K562 (cell line): ENCODE data around the gene NR1H2. TPM values are rescaled to one million over a fixed set of nuclear protein-coding genes. Genes with fewer than 3 reads are reported as not detected.

Experiments used
- CBFA2T3 ChIP-seq: fragments of 450-650 bp; IDR thresholded peaks from 2 replicates; pipeline ENCODE4 v1.6.1; 2017
- FOXP1 ChIP-seq: sonication (generic); formaldehyde crosslinking; IDR thresholded peaks from 2 replicates; pipeline ENCODE4 v1.8.0; 2022; ENCODE audit warnings: mild to moderate bottlenecking, missing genetic modification reagents
- HDAC2 ChIP-seq: fragments of 450-650 bp; IDR thresholded peaks from 2 replicates; pipeline ENCODE4 v1.6.1; 2016; ENCODE audit warnings: mild to moderate bottlenecking
- HMGN3 ChIP-seq: IDR thresholded peaks from 2 replicates; pipeline ENCODE4 v1.6.1; 2011; ENCODE audit warnings: borderline replicate concordance, low read depth, mild to moderate bottlenecking, mixed read lengths, low read length; ENCODE audit not compliant: insufficient read length; ENCODE audit errors: extremely low read depth
- KDM4B ChIP-seq, 2 experiments: fragments of 450-650 bp in 1 of 2; sonication (generic) in 1 of 2; IDR thresholded peaks; 2 replicates each; pipeline ENCODE4 v1.6.1; 2016 to 2017; ENCODE audit warnings: borderline replicate concordance in 2 of 2, antibody characterized with exemption in 1 of 2, low read depth in 1 of 2, mild to moderate bottlenecking in 1 of 2
- KLF16 ChIP-seq: IDR thresholded peaks from 2 replicates; pipeline ENCODE4 v1.6.1; 2016; ENCODE audit warnings: antibody characterized with exemption
- MYNN ChIP-seq, 2 experiments: sonication (generic); formaldehyde crosslinking in 1 of 2; IDR thresholded peaks; 2 replicates each; pipeline versions ENCODE4 v1.5.0 to v1.6.1; 2016 to 2020; ENCODE audit warnings: antibody characterized with exemption in 1 of 2, missing genetic modification reagents in 1 of 2
- POLR2B ChIP-seq: fragments of 450-650 bp; IDR thresholded peaks from 2 replicates; pipeline ENCODE4 v1.6.1; 2018; ENCODE audit warnings: low read depth; ENCODE audit not compliant: partially characterized antibody
- POU5F1 ChIP-seq: fragments of 150-350 bp; IDR thresholded peaks from 2 replicates; pipeline ENCODE4 v1.6.1; 2014; ENCODE audit warnings: borderline replicate concordance, low read length, low read depth, mild to moderate bottlenecking; ENCODE audit not compliant: partially characterized antibody
- SIN3A ChIP-seq, 2 experiments: fragments of 150-350 bp in 1 of 2; IDR thresholded peaks; 2 replicates each; pipeline ENCODE4 v1.6.1; 2011 to 2016; ENCODE audit warnings: borderline replicate concordance in 2 of 2, low read depth in 2 of 2, low read length in 2 of 2, mild to moderate bottlenecking in 2 of 2, moderate library complexity in 2 of 2; ENCODE audit not compliant: control insufficient read depth in 1 of 2
- ZSCAN29 ChIP-seq: fragments of 450-650 bp; IDR thresholded peaks from 2 replicates; pipeline ENCODE4 v1.6.1; 2017
- polyA plus RNA-seq, 8 experiments: library from polyadenylated mRNA; depleted of rRNA in 4 of 8; stranded (reverse) in 5 of 8; unstranded in 3 of 8; fragments of >200 nt; fragmentation: Nextera tagmentation in 2 of 8; fragmentation: Illumina TruSeq in 1 of 8; extraction: Ambion mirVana in 2 of 8; extraction: Trizol in 1 of 8; gene quantifications; 2 replicates each; pipeline versions ENCODE4 v1.2.1 to v1.2.3, GENCODE V29; 2011 to 2014; ENCODE audit warnings: inconsistent platforms in 1 of 8, missing spikeins in 1 of 8
- total RNA-seq, 7 experiments: library from RNA; depleted of rRNA in 6 of 7; stranded (reverse); fragments of >200 nt in 6 of 7; fragmentation: Illumina TruSeq in 2 of 7; extraction: Trizol in 2 of 7; gene quantifications; 2 replicates each; pipeline versions ENCODE4 v1.2.1 to v1.2.3, GENCODE V29; 2011 to 2021; ENCODE audit warnings: low replicate concordance in 1 of 7
- TF ChIP-seq, protein P1 (sequence below): fragments of 250-450 bp; sonication (Bioruptor Pico); IDR thresholded peaks from 2 replicates; pipeline ENCODE4 v1.4.0; 2020; ENCODE audit warnings: mild to moderate bottlenecking
- TF ChIP-seq, protein P2 (sequence below): sonication (generic); formaldehyde crosslinking; IDR thresholded peaks from 2 replicates; pipeline ENCODE4 v1.4.0; 2020; ENCODE audit warnings: mild to moderate bottlenecking, missing genetic modification reagents
- TF ChIP-seq, protein P3 (sequence below), 2 experiments: fragments of 200-800 bp in 1 of 2; sonication (Bioruptor generic) in 1 of 2; sonication (generic) in 1 of 2; formaldehyde crosslinking in 1 of 2; IDR thresholded peaks in 1 of 2; conservative IDR thresholded peaks in 1 of 2; 2 replicates each; pipeline versions ENCODE4 v1.5.0 to v1.6.1; 2016 to 2020; ENCODE audit warnings: missing compliant biosample characterization in 1 of 2, missing genetic modification characterization in 1 of 2, missing genetic modification reagents in 1 of 2
- TF ChIP-seq, protein P4 (sequence below): sonication (generic); formaldehyde crosslinking; IDR thresholded peaks from 2 replicates; pipeline ENCODE4 v1.9.0; 2022; ENCODE audit warnings: mild to moderate bottlenecking, missing genetic modification reagents
- TF ChIP-seq, protein P5 (sequence below): fragments of 450-650 bp; IDR thresholded peaks from 2 replicates; pipeline ENCODE4 v1.6.1; 2016

NR1H2 gene
- total and polyA plus RNA-seq, 9 of the 15 experiments (the other 6 are each of a cell fraction or from before 2014, with no cell fraction given) = 0.11 to 73.8 (median 24.0) TPM

DNA sequence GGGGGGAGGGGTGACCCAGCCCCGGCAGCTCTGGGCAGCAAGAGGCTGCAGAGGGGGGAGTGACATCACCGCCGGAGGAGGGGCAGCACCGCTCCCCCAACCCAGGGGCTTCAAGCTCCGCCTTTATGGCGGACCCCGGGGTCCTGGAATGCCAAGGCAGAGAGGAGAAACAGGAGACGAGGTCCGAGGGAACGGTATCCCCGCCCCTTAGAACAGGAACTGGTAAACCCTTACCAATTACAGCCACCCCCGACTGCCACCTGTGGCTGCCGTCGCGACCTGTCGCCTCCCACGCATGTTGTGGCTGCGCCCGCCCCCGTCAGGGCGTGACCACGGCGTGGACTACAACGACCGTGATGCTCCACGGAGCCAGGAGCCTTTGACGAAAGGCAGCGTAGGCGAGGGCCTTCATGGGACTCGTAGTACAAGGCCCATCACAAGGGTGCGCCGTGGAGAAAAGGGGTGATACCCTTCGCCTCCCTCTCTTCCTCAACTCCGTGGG is 43.0 kb upstream of the NR1H2 start (continued):
- TF ChIP-seq CBFA2T3 = peak; percentile 10; the same call in 1 of the 2 replicates
- TF ChIP-seq, protein P1, sequence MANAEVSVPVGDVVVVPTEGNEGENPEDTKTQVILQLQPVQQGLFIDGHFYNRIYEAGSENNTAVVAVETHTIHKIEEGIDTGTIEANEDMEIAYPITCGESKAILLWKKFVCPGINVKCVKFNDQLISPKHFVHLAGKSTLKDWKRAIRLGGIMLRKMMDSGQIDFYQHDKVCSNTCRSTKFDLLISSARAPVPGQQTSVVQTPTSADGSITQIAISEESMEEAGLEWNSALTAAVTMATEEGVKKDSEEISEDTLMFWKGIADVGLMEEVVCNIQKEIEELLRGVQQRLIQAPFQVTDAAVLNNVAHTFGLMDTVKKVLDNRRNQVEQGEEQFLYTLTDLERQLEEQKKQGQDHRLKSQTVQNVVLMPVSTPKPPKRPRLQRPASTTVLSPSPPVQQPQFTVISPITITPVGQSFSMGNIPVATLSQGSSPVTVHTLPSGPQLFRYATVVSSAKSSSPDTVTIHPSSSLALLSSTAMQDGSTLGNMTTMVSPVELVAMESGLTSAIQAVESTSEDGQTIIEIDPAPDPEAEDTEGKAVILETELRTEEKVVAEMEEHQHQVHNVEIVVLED = peak; percentile 54; the same call in 1 of the 2 replicates
- TF ChIP-seq KDM4B (IDR thresholded peaks at IDR 0.05; ENCODE audit: borderline replicate concordance in 2 of 2, low read depth in 1 of 2) = peak in 1 of 2 experiments; percentile 75; a peak in 1 of 4 replicates
- peak; percentile 13 to 69; a peak in 2 of 4 replicates for TF ChIP-seq SIN3A (IDR thresholded peaks at IDR 0.05; ENCODE audit: borderline replicate concordance in 2 of 2, control insufficient read depth in 1 of 2, low read depth in 2 of 2, low read length in 2 of 2)
- TF ChIP-seq, protein P2, sequence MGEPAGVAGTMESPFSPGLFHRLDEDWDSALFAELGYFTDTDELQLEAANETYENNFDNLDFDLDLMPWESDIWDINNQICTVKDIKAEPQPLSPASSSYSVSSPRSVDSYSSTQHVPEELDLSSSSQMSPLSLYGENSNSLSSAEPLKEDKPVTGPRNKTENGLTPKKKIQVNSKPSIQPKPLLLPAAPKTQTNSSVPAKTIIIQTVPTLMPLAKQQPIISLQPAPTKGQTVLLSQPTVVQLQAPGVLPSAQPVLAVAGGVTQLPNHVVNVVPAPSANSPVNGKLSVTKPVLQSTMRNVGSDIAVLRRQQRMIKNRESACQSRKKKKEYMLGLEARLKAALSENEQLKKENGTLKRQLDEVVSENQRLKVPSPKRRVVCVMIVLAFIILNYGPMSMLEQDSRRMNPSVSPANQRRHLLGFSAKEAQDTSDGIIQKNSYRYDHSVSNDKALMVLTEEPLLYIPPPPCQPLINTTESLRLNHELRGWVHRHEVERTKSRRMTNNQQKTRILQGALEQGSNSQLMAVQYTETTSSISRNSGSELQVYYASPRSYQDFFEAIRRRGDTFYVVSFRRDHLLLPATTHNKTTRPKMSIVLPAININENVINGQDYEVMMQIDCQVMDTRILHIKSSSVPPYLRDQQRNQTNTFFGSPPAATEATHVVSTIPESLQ = peak; percentile 28; the same call in 1 of the 2 replicates
- TF ChIP-seq ZSCAN29 = no peak
- TF ChIP-seq KLF16 = peak; percentile 71; the same call in 1 of the 2 replicates
- TF ChIP-seq MYNN (IDR thresholded peaks at IDR 0.05) = peak; percentile 85
- TF ChIP-seq MYNN (CRISPR knock-in tag; IDR thresholded peaks at IDR 0.05) = no peak
- peak; percentile 42; the same call in 1 of the 2 replicates for TF ChIP-seq HDAC2
- peak; percentile 86 for TF ChIP-seq HMGN3
- no peak for TF ChIP-seq POLR2B
- TF ChIP-seq, protein P3, sequence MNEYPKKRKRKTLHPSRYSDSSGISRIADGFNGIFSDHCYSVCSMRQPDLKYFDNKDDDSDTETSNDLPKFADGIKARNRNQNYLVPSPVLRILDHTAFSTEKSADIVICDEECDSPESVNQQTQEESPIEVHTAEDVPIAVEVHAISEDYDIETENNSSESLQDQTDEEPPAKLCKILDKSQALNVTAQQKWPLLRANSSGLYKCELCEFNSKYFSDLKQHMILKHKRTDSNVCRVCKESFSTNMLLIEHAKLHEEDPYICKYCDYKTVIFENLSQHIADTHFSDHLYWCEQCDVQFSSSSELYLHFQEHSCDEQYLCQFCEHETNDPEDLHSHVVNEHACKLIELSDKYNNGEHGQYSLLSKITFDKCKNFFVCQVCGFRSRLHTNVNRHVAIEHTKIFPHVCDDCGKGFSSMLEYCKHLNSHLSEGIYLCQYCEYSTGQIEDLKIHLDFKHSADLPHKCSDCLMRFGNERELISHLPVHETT (CRISPR knock-in tag; conservative IDR thresholded peaks at IDR 0.05 in 1 of 2, IDR thresholded peaks at IDR 0.05 in 1 of 2) = peak in 1 of 2 experiments; percentile 62; a peak in 1 of 4 replicates
- TF ChIP-seq POU5F1 = peak; percentile 54
- peak; percentile 68; the same call in 1 of the 2 replicates for TF ChIP-seq FOXP1 (CRISPR knock-in tag)
- TF ChIP-seq, protein P4, sequence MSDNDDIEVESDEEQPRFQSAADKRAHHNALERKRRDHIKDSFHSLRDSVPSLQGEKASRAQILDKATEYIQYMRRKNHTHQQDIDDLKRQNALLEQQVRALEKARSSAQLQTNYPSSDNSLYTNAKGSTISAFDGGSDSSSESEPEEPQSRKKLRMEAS (CRISPR knock-in tag) = no peak
- TF ChIP-seq, protein P5, sequence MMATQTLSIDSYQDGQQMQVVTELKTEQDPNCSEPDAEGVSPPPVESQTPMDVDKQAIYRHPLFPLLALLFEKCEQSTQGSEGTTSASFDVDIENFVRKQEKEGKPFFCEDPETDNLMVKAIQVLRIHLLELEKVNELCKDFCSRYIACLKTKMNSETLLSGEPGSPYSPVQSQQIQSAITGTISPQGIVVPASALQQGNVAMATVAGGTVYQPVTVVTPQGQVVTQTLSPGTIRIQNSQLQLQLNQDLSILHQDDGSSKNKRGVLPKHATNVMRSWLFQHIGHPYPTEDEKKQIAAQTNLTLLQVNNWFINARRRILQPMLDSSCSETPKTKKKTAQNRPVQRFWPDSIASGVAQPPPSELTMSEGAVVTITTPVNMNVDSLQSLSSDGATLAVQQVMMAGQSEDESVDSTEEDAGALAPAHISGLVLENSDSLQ = peak; percentile 65
